Natural killer cell treated with Interleukin-12 subunit alpha and Interleukin-12 subunit beta and Interleukin-15 and Interleukin-18, amount 100 ng/mL, for 72 hours (primary cell): Measurements from ENCODE around the gene RBM23. TPM values are rescaled to one million over a fixed set of nuclear protein-coding genes. Genes with fewer than 3 reads are reported as not detected.

Experiments
- ATAC-seq, 2 donors: fragments of 150-1000 bp; cut with Tn5 transposase in 1 of 2; sonication (Bioruptor Pico), chemical (Tn5 transposase) in 1 of 2; 2 replicates each; pipeline ENCODE4 v1.10.0; 2021
- DNase-seq: peaks from one replicate; pipeline ENCODE4 v3.0.0; 2022; ENCODE audit warnings: low spot score
- H3K27ac Mint-ChIP-seq, 2 donors: 1 replicate in 1 of 2; 2 replicates in 1 of 2; pipeline ENCODE4 v1.8.0; 2022; ENCODE audit warnings: mixed read lengths in 2 of 2, mild to moderate bottlenecking in 1 of 2, moderate library complexity in 1 of 2
- H3K27me3 Mint-ChIP-seq, 2 donors: 1 replicate in 1 of 2; 2 replicates in 1 of 2; pipeline ENCODE4 v1.8.0; 2022; ENCODE audit warnings: mixed read lengths in 2 of 2
- H3K36me3 Mint-ChIP-seq: one replicate; pipeline ENCODE4 v1.8.0; 2022; ENCODE audit warnings: mixed read lengths
- H3K4me1 Mint-ChIP-seq, 2 donors: 1 replicate in 1 of 2; 2 replicates in 1 of 2; pipeline ENCODE4 v1.8.0; 2022; ENCODE audit warnings: low read depth in 2 of 2, mixed read lengths in 2 of 2, mild to moderate bottlenecking in 1 of 2
- H3K4me3 Mint-ChIP-seq: one replicate; pipeline ENCODE4 v1.8.0; 2022; ENCODE audit warnings: mixed read lengths
- H3K9me3 Mint-ChIP-seq: 2 replicates; pipeline ENCODE4 v1.8.0; 2022; ENCODE audit warnings: mixed read lengths
- total RNA-seq, 2 donors: library from RNA; stranded (reverse); gene quantifications; one replicate each; pipeline ENCODE4 v1.2.3, GENCODE V29; 2022

Gene RBM23
- total RNA-seq, 2 donors from 2014 or later = 88.2 to 94.1 TPM

- H3K27ac Mint-ChIP-seq = no peak overlapping the region
- no peak for DNase-seq
- H3K4me1 Mint-ChIP-seq = peaks cover 29 to 34% of the 10 kb centered on the region in 2 donors
- no peaks in the 10 kb centered on the region for H3K9me3 Mint-ChIP-seq
- peaks cover 0 to 3% of the 10 kb centered on the region in 2 donors for H3K27me3 Mint-ChIP-seq
- peak overlapping the region; percentile 6 for H3K4me3 Mint-ChIP-seq
- no peaks in the 10 kb centered on the region for H3K36me3 Mint-ChIP-seq
- ATAC-seq = no peak
These were observed 31.0 kb downstream of the RBM23 start for GRCh38 chr14:22887990-22888378.

DNA sequence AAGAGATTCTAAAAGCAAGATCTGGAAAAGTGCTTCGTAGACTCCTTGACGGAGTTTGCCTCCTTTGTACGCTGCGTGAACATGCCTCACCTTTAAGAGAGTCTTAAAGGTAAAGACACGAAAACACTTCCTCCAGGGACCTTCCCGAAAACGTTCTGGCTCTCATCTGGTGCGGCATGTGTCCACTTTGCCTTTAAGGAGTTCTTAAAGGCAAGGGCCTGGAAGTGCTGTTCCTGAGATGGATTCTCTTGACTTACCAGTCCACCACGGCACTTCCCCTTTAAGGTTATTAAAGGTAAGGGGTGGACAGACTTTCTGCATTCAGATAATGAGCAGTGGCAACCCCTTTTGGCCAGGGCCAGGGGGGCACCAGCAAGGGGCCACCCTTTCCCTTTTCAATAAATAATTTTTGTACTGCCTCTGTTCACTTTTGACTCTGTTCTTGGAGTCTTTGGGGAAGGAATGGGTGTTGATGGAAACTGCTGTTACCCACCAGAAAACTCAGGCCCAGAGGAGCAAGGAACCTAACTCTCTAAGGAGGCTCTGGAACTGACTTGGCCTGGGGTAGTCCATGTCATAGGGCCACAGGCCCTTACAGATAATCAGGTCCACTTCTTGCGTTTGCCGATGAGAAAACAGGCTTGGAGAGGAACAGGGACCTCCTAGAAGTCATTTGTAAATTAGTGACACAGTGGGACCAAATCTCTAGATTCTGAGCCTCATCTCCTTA, 31.5 kb downstream of the RBM23 start:
- DNase-seq (no peak), ATAC-seq (peak in 1 of 2 donors; percentile 14)
- H3K27ac Mint-ChIP-seq = peak overlapping the region; percentile 64 to 71
- H3K4me3 Mint-ChIP-seq = peak overlapping the region; percentile 81
- no peaks in the 10 kb centered on the region for H3K9me3 Mint-ChIP-seq
- no peaks in the 10 kb centered on the region for H3K36me3 Mint-ChIP-seq
- peaks cover 29 to 34% of the 10 kb centered on the region in 2 donors for H3K4me1 Mint-ChIP-seq
- peaks cover 0 to 3% of the 10 kb centered on the region in 2 donors for H3K27me3 Mint-ChIP-seq

DNA sequence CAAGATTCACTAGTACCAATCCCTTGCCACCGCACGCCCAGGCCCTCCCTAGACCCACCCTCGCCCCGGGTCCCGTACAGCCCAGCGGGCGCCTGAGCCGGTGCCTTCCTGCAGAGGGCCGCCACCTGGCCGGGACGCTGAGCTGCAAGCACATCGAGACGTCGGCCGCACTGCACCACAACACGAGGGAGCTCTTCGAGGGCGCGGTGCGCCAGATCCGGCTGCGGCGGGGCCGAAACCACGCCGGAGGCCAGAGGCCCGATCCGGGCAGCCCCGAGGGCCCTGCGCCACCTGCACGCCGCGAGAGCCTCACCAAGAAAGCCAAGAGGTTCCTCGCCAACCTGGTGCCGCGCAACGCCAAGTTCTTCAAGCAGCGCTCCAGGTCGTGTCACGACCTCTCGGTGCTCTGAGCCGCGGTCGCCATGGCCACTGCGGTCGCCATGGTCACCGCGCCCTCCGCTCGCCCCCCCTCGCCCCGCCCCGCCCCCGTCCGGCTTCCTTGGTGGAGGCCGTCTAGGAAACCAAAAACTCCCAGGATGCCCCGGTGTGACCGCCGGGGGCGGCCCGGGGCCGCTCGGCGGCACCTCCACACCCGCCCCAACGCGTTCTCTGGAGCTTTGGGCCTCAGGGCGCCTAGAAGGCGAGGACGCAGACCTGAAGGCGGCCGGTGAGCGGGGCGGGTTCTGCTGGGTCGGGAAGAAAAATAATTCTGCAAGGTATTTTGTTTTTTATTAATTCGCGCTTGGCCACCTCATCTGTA, 32.3 kb downstream of the RBM23 start:
- Mint-ChIP-seq H3K27ac (peak overlapping the region; percentile 64 to 71), H3K4me1 (peaks cover 33 to 38% of the 10 kb centered on the region in 2 donors), H3K36me3 (no peaks in the 10 kb centered on the region)

DNA sequence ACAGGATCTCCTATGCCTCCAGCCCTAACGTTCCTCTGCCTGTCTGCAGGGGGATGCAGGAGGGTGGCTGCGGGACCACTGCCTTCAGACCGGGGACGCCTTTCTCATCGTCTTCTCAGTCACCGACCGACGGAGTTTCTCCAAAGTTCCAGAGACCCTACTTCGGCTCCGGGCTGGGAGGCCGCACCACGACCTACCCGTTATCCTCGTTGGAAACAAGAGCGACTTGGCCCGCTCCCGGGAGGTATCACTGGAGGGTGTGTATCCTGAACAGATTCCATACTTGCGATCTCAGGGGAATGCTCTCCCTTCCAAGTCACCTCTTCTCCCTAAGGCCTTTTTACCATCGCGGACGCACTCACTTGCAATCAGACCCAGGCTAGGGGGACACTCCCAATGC, 33.0 kb downstream of the RBM23 start:
- Mint-ChIP-seq H3K36me3 (no peaks in the 10 kb centered on the region), H3K27ac (no peak overlapping the region), H3K27me3 (peaks cover 0 to 3% of the 10 kb centered on the region in 2 donors), H3K4me3 (peak overlapping the region; percentile 75), H3K9me3 (no peaks in the 10 kb centered on the region), H3K4me1 (peaks cover 33 to 39% of the 10 kb centered on the region in 2 donors)
- no peak for ATAC-seq
- DNase-seq = no peak

More for the DNA sequence above, 32.3 kb downstream of the RBM23 start:
- no peaks in the 10 kb centered on the region for H3K9me3 Mint-ChIP-seq
- ATAC-seq (peak; percentile 88 to 89), DNase-seq (peak; percentile 83)
- peak overlapping the region; percentile 81 for H3K4me3 Mint-ChIP-seq
- H3K27me3 Mint-ChIP-seq = peaks cover 0 to 3% of the 10 kb centered on the region in 2 donors

- H3K4me3 Mint-ChIP-seq = no peak overlapping the region
- peaks cover 31 to 37% of the 10 kb centered on the region in 2 donors for H3K4me1 Mint-ChIP-seq
- DNase-seq = no peak
- H3K27ac Mint-ChIP-seq = no peak overlapping the region
- no peaks in the 10 kb centered on the region for H3K36me3 Mint-ChIP-seq
- H3K27me3 Mint-ChIP-seq = peaks cover 0 to 3% of the 10 kb centered on the region in 2 donors
- no peak for ATAC-seq
- H3K9me3 Mint-ChIP-seq = no peaks in the 10 kb centered on the region
These were observed 34.0 kb downstream of the RBM23 start for GRCh38 chr14:22884738-22885523.

GRCh38 chr14:22884076-22884737, 34.7 kb downstream of the RBM23 start:
- ATAC-seq (no peak), DNase-seq (no peak)
- peak overlapping the region in 1 of 2 donors; percentile 1 for H3K27ac Mint-ChIP-seq
- peaks cover 0 to 3% of the 10 kb centered on the region in 2 donors for H3K27me3 Mint-ChIP-seq
- H3K4me3 Mint-ChIP-seq = no peak overlapping the region
- no peaks in the 10 kb centered on the region for H3K36me3 Mint-ChIP-seq
- H3K9me3 Mint-ChIP-seq = no peaks in the 10 kb centered on the region
- peaks cover 28 to 33% of the 10 kb centered on the region in 2 donors for H3K4me1 Mint-ChIP-seq

- H3K4me3 Mint-ChIP-seq = no peak within 1 kb of the TSS
- H3K36me3 Mint-ChIP-seq = no peaks in the 10 kb centered on the region
- no peak for DNase-seq
- peak within 1 kb of the TSS; percentile 34 to 54 for H3K27ac Mint-ChIP-seq
- H3K9me3 Mint-ChIP-seq = no peaks in the 10 kb centered on the region
- H3K27me3 Mint-ChIP-seq = peaks cover 0 to 3% of the 10 kb centered on the region in 2 donors
- peaks cover 28 to 33% of the 10 kb centered on the region in 2 donors for H3K4me1 Mint-ChIP-seq
- ATAC-seq = no peak
These were observed 35.6 kb downstream of the RBM23 start, which contains the start of gene REM2 for GRCh38 chr14:22883173-22883976. REM2 (plus strand) TSS chr14:22883222; CDS start chr14:22883288, 66 bp downstream.

DNA sequence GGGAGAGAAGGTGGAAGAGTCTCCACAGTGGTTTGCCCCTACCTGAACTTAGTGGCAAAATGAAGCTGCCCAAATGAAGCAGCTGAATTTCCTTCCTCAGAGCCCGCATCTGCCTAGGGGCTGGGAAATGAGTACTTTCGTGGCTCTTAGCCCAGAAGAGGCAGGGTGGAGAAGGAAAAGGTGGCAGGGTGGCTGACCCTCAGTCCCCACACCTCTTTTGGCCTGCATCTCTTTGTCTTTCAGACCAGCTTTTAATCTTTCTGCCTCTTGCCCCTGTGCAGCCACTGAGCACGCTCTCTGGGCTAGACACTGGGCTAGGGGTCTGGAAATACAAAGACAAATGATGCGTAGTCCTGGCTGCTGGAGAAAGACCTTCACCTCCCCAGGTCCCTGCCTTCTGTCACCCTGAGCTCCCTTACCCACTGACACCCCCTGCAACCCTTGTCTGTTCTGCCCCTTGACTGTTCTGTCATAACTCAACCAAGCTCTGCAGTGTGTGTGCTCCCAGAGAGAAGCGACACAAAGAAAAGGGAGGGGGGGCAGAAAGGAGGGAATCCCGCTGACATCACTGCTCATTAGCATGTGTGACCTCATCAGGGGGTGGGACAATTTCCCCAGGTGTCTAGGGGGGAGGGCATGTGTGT, 36.3 kb downstream of the RBM23 start:
- H3K9me3 Mint-ChIP-seq = no peaks in the 10 kb centered on the region
- H3K27ac Mint-ChIP-seq = peak overlapping the region in 1 of 2 donors; percentile 54
- peaks cover 28% of the 10 kb centered on the region in 2 donors for H3K4me1 Mint-ChIP-seq
- no peaks in the 10 kb centered on the region for H3K36me3 Mint-ChIP-seq
- H3K27me3 Mint-ChIP-seq = peaks cover 0 to 3% of the 10 kb centered on the region in 2 donors
- no peak overlapping the region for H3K4me3 Mint-ChIP-seq
- ATAC-seq (no peak), DNase-seq (no peak)

- ATAC-seq (no peak), DNase-seq (no peak)
- no peaks in the 10 kb centered on the region for H3K36me3 Mint-ChIP-seq
- peaks cover 22 to 23% of the 10 kb centered on the region in 2 donors for H3K4me1 Mint-ChIP-seq
- H3K27me3 Mint-ChIP-seq = peaks cover 0 to 3% of the 10 kb centered on the region in 2 donors
- no peak overlapping the region for H3K4me3 Mint-ChIP-seq
- H3K9me3 Mint-ChIP-seq = no peaks in the 10 kb centered on the region
- H3K27ac Mint-ChIP-seq = peak overlapping the region in 1 of 2 donors; percentile 34
These were observed 36.9 kb downstream of the RBM23 start for GRCh38 chr14:22882064-22882463.

DNA sequence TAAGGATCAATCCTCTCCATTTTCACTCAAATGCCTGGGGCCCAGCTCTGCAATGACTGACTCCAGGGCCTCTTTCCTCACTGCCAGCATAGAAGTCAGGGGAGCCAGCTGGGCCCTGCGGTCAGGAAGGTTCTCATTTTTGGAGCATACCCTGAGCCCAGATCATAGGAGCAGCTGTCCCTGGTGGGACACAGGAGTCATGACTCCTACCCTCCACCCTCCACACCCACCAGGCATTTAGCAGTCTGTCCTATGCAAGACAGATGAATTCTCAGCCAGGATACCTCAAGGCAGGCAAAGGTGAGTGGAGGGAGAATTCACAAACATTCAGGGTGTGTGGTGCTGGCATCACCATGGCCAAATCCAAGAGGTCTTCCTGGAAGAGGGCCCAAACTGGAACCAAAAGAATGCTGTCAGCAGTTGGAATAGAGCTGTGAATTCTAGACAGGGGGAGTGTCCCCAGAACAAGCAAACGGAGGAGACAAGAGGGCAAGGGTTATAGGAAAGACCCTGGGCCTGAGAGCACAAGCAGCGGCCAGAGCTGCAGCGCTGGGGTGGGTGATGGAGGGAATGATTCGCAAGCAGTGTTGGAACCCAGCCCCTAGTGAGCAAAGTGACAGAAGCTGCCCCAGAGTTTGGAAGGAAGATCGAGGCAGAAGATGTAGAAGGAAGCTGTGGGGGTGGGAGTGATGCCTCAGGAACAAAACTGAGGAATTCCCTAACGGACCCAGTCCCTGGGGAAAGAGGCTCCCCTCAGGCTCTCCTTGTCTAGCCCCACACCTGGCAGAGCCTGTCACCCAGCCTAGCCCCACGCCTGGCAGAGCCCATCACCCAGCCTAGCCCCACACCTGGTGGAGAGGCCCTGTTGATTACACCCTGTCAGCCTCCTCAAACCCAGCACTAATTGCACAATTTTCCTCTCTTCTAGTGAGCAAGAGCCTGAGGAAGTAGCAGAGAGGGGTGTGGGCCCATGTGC, 40.4 kb downstream of the RBM23 start:
- DNase-seq (no peak), ATAC-seq (peak in 1 of 2 donors; percentile 4)
- no peaks in the 10 kb centered on the region for H3K9me3 Mint-ChIP-seq
- peak overlapping the region; percentile 20 to 21 for H3K27ac Mint-ChIP-seq
- no peaks in the 10 kb centered on the region for H3K27me3 Mint-ChIP-seq
- peaks cover 8 to 14% of the 10 kb centered on the region in 2 donors for H3K4me1 Mint-ChIP-seq
- no peaks in the 10 kb centered on the region for H3K36me3 Mint-ChIP-seq
- H3K4me3 Mint-ChIP-seq = no peak overlapping the region

- Mint-ChIP-seq H3K27me3 (no peaks in the 10 kb centered on the region), H3K27ac (no peak overlapping the region), H3K36me3 (peaks cover 4% of the 10 kb centered on the region), H3K9me3 (no peaks in the 10 kb centered on the region), H3K4me1 (peaks cover 12 to 19% of the 10 kb centered on the region in 2 donors), H3K4me3 (no peak overlapping the region)
- DNase-seq = no peak
- ATAC-seq = no peak
These were observed 41.9 kb downstream of the RBM23 start for GRCh38 chr14:22877000-22877501.
